ENCODE measurements around the gene CDH22.

The CDH22 gene

DNA sequence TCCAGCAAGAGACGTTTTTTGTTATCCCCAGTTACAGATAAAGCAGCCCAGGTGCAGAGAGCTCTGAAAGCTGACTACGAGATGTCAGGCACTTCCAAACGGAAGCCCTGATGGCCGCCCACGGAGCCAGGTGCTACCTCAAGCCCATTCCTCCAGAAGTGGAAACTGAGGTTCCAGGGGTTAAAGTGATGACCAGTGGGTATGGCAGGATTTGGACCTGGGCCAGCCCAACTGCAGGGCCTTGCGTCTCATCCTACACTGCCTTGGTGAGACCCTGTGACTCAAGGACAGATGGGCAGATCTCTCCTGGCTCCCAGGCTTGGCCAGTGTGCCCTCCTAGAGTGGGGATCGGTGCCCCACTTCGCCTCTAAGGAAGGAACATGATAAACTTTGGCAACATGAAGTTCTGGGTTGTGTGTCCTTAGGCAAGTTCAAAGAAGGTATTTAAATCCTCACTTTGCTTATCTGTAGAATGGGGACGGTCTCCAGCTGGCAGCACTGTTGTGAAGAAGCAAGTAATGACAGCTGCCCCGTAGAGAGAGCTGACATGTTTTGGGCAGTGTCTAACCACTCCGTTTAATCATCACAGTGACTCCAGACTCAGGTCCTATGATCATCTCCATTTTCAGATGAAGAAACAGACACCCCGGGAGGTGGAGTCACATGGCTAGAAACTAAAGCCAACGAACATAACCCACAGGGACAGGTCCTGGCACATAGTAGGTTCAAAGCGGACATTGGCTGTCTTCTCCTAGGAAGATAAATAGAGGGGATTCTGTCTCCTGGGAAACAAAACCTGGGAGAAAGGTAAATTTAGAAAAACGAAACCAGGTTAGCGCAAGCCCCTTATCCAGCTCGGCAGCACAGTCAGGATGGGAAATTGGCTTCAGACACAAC is 34.4 kb upstream of the CDH22 start:
- Histone ChIP-seq H3K9me3 (ENCODE audit: insufficient read depth, low read depth, low read length) (no peaks in the 10 kb centered on the region), H3K27ac (ENCODE audit: low read depth, low read length) (no peak overlapping the region), H3K4me1 (ENCODE audit: insufficient read depth, low read length) (0 out of 2 replicates have a peak, but pooled peaks cover 2% of the 10 kb centered on the region), H3K4me3 (ENCODE audit: low read length) (no peak overlapping the region), H3K27me3 (ENCODE audit: insufficient read depth, low read length) (peaks cover 8% of the 10 kb centered on the region; the same call in 1 of the 2 replicates), H3K9ac (ENCODE audit: low read depth, low read length) (no peak overlapping the region), H3K36me3 (ENCODE audit: insufficient read depth, low read length) (no peaks in the 10 kb centered on the region)
- 82% methylated on average over 17 of the region's 17 CpGs for WGBS

DNA sequence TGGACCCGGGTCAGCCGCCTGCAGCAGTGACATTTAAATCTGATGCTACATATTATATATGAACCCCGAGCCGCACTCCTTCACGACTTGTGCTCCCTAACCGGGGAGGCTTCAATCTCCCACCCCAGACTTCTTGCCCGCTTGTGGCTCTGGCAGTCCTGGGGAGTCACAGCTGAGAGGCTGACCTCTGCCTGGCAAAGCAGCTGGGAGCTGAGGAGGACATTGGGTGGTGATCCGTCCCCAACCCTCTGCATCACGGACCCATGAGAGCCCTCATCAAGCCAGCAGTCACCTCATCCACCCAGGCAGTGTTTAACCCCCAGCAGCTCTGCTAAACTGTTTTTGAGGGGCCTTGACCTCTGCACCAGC is 33.7 kb upstream of the CDH22 start:
- Histone ChIP-seq H3K9me3 (ENCODE audit: insufficient read depth, low read depth, low read length) (no peaks in the 10 kb centered on the region), H3K27ac (ENCODE audit: low read depth, low read length) (no peak overlapping the region), H3K4me1 (ENCODE audit: insufficient read depth, low read length) (0 out of 2 replicates have a peak, but pooled peaks cover 2% of the 10 kb centered on the region), H3K4me3 (ENCODE audit: low read length) (no peak overlapping the region), H3K27me3 (ENCODE audit: insufficient read depth, low read length) (peaks cover 8% of the 10 kb centered on the region; the same call in 1 of the 2 replicates), H3K9ac (ENCODE audit: low read depth, low read length) (no peak overlapping the region), H3K36me3 (ENCODE audit: insufficient read depth, low read length) (no peaks in the 10 kb centered on the region)
- 81% methylated on average over 9 of the region's 9 CpGs for WGBS

DNA sequence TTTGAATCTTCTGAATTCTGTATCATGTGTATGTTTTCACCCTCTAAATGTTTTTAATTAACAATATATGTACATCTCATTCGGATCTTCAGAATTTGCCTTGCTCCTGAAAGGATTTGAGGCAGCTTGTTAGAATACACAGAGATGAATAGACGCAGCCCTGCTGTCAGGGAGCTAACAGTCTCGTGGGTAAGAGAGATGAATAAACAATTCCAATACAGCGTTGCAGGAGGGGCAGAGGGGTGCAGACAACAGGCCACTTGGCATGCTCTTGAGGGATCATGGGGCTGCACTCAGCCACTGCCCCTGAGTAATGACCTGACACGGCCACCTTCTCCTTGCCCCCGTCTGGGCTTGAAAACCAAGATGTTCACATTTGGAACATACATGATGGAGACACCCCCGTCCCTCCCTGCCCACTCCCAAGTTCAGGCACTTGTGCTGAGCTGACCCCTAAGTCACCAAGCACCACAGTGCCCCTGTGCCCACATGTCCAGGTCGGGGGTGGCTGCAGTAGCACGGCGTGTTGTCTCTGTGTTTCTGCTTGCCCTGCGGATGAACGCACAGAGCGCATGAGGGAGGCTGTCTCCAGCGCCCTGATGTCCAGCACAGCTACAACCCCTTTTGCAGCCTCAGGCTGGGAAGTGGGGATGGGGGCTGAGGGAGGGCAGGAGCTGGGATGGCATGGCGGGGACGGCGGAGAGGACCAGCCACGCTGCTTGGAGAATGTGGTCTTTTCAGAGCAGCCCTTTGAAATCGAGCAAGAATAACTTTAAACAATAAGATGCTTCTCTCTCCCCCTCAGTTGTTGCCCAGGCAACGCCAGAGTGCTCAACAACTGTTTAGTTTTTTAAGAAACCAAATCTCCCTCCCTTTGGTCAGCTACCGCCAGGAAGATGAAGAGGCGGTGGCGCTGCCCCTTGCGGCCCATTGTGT is 33.0 kb upstream of the CDH22 start:
- Histone ChIP-seq H3K27me3 (ENCODE audit: insufficient read depth, low read length) (peaks cover 8% of the 10 kb centered on the region; the same call in 1 of the 2 replicates), H3K9me3 (ENCODE audit: insufficient read depth, low read depth, low read length) (no peaks in the 10 kb centered on the region), H3K36me3 (ENCODE audit: insufficient read depth, low read length) (no peaks in the 10 kb centered on the region), H3K9ac (ENCODE audit: low read depth, low read length) (no peak overlapping the region), H3K27ac (ENCODE audit: low read depth, low read length) (no peak overlapping the region), H3K4me1 (ENCODE audit: insufficient read depth, low read length) (0 out of 2 replicates have a peak, but pooled peaks cover 2% of the 10 kb centered on the region), H3K4me3 (ENCODE audit: low read length) (no peak overlapping the region)
- 83% methylated on average over 24 of the region's 24 CpGs for WGBS

DNA sequence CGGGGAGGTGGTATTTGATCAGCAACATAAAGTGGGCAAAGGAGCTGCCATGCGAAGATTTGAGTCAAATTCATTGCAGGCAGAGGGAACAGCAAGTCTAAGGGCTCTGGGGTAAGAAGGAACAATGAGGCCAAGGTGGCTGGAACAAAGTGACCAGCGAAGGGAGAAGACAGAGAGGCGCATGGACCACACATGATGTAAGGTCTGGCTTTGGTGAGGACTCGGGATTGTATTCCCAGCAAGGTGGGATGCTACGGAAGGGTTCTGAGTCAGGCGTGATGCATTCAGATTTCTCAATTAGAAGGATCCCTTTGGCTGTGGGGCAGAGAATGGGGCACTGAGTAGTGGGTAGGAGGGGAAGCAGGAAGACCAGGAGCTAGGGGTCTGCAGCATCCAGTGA is 30.7 kb upstream of the CDH22 start:
- H3K36me3 ChIP-seq (ENCODE audit: insufficient read depth, low read length) = no peaks in the 10 kb centered on the region
- WGBS = 84% methylated on average over 7 of the region's 7 CpGs
- H3K9me3 ChIP-seq (ENCODE audit: insufficient read depth, low read depth, low read length) = no peaks in the 10 kb centered on the region
- no peak overlapping the region for H3K4me3 ChIP-seq (ENCODE audit: low read length)
- H3K27ac ChIP-seq (ENCODE audit: low read depth, low read length) = no peak overlapping the region
- no peak overlapping the region for H3K9ac ChIP-seq (ENCODE audit: low read depth, low read length)
- peaks cover 7% of the 10 kb centered on the region for H3K4me1 ChIP-seq (ENCODE audit: insufficient read depth, low read length)
- H3K27me3 ChIP-seq (ENCODE audit: insufficient read depth, low read length) = peaks cover 8% of the 10 kb centered on the region; the same call in 1 of the 2 replicates

DNA sequence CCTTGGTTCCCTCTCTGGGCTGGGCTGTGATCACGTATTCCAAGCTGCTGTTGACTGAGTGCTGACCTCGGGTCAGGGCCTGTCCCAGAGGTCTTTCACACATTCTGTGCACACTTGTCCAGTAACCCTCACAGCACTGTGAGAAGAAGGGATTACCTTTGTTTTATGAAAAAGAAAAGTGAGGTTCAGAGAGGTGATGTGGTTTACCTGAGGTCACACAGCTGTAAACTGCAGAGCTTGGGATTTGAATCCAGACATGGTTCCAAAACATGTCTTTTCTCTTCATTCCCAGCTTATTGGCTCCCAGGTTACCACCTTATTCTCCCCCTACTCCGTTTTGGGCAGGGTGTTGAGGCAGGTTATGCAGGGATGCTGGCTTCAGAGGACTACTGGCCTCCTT is 28.4 kb upstream of the CDH22 start:
- no peak overlapping the region for H3K27ac ChIP-seq (ENCODE audit: low read depth, low read length)
- H3K4me3 ChIP-seq (ENCODE audit: low read length) = no peak overlapping the region
- H3K27me3 ChIP-seq (ENCODE audit: insufficient read depth, low read length) = 0 out of 2 replicates have a peak, but pooled peaks cover 5% of the 10 kb centered on the region
- 76% methylated on average over 3 of the region's 3 CpGs for WGBS
- H3K9ac ChIP-seq (ENCODE audit: low read depth, low read length) = no peak overlapping the region
- H3K36me3 ChIP-seq (ENCODE audit: insufficient read depth, low read length) = no peaks in the 10 kb centered on the region
- H3K9me3 ChIP-seq (ENCODE audit: insufficient read depth, low read depth, low read length) = no peaks in the 10 kb centered on the region
- peaks cover 13% of the 10 kb centered on the region for H3K4me1 ChIP-seq (ENCODE audit: insufficient read depth, low read length)

DNA sequence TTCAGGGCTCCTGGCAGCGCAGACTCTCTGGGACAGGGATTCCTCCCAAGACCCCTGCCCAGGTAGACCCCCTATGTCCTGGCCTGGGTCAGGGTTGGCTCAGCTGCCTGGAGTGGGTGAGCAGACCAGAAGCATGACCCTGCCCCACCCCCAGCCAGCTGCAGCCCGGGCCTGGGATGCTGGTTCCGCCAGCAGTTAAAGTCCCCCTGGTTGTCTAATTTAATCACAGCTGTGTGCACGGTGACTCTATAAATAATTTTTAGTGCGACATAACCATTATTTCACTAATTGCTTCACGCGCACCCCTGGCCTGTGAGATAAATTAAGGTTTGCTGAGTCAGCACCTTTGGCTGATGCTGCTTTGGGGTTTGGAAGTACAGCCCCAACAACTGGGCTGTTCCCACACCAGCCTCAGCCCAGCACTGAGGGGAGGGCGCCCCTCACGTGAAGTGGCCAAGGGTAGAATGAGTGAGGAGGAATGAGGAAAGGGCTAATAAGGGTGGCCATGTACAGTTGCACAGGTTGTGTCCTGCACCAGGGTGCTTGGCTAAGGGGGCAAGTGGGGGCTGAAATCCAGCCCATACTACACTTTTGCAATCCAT is 26.1 kb upstream of the CDH22 start:
- H3K4me1 ChIP-seq (ENCODE audit: insufficient read depth, low read length) = peaks cover 13% of the 10 kb centered on the region
- no peak overlapping the region for H3K9ac ChIP-seq (ENCODE audit: low read depth, low read length)
- H3K27ac ChIP-seq (ENCODE audit: low read depth, low read length) = no peak overlapping the region
- 0 out of 2 replicates have a peak, but pooled peaks cover 3% of the 10 kb centered on the region for H3K27me3 ChIP-seq (ENCODE audit: insufficient read depth, low read length)
- WGBS = 81% methylated on average over 9 of the region's 9 CpGs
- no peaks in the 10 kb centered on the region for H3K36me3 ChIP-seq (ENCODE audit: insufficient read depth, low read length)
- H3K4me3 ChIP-seq (ENCODE audit: low read length) = no peak overlapping the region
- no peaks in the 10 kb centered on the region for H3K9me3 ChIP-seq (ENCODE audit: insufficient read depth, low read depth, low read length)

DNA sequence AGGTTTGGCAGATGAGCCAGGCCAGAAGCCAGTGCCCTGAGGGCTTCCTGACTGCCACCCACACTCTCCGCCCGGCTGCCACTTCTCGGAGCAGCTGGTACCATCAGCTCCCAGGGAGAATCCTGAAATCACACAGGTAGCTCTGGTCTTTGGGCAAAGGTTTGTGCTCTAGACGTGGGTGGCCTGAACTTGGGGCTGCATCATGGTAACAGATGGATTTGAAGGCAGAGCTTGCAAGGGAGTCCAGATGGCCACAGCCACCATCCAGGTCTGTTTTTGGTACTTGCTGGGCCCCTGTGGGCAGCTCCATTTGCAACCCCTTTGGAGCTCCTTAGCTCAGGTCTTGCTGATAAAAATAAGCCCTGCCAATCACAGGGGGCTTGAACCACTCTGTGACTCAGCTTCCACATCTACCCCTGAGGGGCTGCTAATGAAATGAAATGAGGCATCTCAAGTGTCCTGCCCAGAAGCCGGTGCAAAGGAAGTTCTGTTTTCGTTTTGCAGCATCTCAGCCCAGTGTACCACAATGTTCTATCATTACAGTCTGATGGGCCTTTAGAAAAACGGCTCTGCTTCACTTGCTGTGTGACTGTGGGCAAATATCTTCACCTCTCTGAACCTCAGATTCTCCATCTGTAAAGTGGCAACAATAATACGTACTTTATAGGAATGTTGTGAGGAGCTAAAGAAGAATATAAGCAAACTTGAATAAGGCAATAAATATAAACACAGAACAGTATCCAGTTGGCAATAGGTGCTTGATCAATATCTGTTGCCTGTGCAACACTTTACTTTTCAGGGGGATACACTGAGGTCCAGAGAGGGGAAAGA is 25.1 kb upstream of the CDH22 start:
- whole genome bisulfite sequencing = 90% methylated on average over 7 of the region's 8 CpGs
- Histone ChIP-seq H3K9ac (ENCODE audit: low read depth, low read length) (no peak overlapping the region), H3K4me1 (ENCODE audit: insufficient read depth, low read length) (peaks cover 13% of the 10 kb centered on the region)

DNA sequence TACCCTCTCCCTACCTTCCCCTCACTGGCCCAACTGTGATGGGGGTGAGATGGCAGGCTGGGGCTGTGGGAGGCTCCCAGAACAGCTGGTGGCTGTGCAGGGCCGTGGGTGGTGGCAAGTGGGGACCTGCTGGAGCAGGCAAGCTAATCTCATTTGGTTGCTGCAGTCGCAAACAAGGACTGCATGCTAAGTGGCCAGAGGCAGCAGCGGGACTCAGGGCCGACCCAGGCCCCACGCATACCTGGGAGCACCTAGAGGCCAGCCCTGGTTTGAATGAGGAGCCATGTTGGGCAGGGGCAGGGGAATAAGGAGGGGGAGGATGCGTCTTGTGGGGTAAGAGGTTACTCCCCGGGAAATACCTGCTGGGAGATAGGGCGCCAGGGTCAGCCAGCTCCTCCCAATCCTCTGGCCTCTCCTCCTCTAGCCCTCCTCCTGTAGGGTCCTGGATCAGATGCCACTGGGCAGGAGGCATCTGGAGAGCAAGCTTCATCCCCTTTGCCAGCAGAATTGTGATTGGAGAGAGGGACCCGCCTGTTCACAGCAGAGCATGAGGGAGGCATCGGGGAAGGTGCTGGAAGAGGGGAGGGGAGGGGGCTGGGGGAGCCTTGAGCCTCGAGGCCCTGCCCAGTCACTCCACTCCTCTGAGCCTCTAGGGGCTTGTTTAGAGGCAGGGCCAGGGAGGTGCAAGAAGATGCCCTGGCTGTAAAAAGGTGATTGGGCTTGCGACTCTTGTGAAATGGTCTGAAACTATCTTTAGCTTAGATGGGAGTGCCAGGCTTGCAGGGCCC is 24.3 kb upstream of the CDH22 start:
- Histone ChIP-seq H3K4me1 (ENCODE audit: insufficient read depth, low read length) (peaks cover 13% of the 10 kb centered on the region), H3K27me3 (ENCODE audit: insufficient read depth, low read length) (no peaks in the 10 kb centered on the region)
- WGBS = 72% methylated on average over 11 of the region's 12 CpGs

More for the DNA sequence above, 25.1 kb upstream of the CDH22 start:
- Histone ChIP-seq H3K36me3 (ENCODE audit: insufficient read depth, low read length) (no peaks in the 10 kb centered on the region), H3K4me3 (ENCODE audit: low read length) (no peak overlapping the region), H3K9me3 (ENCODE audit: insufficient read depth, low read depth, low read length) (no peaks in the 10 kb centered on the region), H3K27ac (ENCODE audit: low read depth, low read length) (no peak overlapping the region), H3K27me3 (ENCODE audit: insufficient read depth, low read length) (no peaks in the 10 kb centered on the region)

DNA sequence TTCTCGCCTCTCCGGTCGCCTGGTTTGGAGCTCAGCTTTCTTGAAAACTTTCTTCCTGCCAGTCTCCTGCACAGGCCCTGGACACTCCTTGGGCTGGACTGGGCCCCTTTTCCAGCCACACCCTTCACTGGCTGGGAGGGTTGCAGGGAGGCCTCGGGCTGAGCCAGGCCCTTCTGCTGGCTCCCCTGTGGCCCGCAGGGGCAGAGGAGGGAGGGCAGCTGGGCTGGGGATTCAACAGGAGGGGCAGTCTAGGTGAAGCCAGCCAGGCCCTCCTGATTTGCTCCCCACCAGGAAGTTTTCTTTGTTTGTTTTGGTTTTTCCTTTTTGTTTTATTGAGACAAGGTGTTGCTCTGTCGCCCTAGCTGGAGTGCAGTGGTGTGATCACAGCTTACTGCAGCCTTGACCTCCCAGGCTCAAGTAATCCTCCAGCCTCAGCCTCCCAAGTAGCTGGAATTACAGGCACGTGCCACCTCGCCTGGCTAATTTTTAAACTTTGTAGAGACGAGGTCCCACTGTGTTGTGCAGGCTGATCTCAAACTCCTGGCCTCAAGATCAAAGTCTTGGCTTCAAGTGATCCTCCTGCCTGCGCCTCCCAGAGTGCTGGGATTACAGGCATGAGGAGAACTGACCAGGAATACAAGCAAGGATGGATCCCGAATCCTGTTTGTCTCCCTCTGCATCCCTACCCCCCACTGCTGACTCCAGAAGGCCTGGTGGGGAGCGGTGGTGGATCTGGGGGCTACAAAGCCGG is 23.5 kb upstream of the CDH22 start:
- Histone ChIP-seq H3K9me3 (ENCODE audit: insufficient read depth, low read depth, low read length) (no peaks in the 10 kb centered on the region), H3K4me1 (ENCODE audit: insufficient read depth, low read length) (peaks cover 13% of the 10 kb centered on the region), H3K4me3 (ENCODE audit: low read length) (no peak overlapping the region), H3K27me3 (ENCODE audit: insufficient read depth, low read length) (no peaks in the 10 kb centered on the region), H3K27ac (ENCODE audit: low read depth, low read length) (no peak overlapping the region), H3K9ac (ENCODE audit: low read depth, low read length) (no peak overlapping the region), H3K36me3 (ENCODE audit: insufficient read depth, low read length) (no peaks in the 10 kb centered on the region)
- WGBS = 79% methylated on average over 11 of the region's 13 CpGs

More for the DNA sequence above, 24.3 kb upstream of the CDH22 start:
- Histone ChIP-seq H3K9me3 (ENCODE audit: insufficient read depth, low read depth, low read length) (no peaks in the 10 kb centered on the region), H3K4me3 (ENCODE audit: low read length) (no peak overlapping the region), H3K27ac (ENCODE audit: low read depth, low read length) (no peak overlapping the region), H3K9ac (ENCODE audit: low read depth, low read length) (no peak overlapping the region), H3K36me3 (ENCODE audit: insufficient read depth, low read length) (no peaks in the 10 kb centered on the region)

All from HUES64 (cell line).